HG03060 (cell line): ENCODE results near the gene GPRC5C.

Experiments used
- ATAC-seq: cut with Tn5 transposase; IDR thresholded peaks from one replicate; pipeline ENCODE4 v1.9.1; 2021; ENCODE audit warnings: low read depth, moderate number of reproducible peaks; ENCODE audit not compliant: unreplicated experiment

GPRC5C gene

GRCh38 chr17:74431568-74432423 lies at the start of gene GPRC5C:
Gene GPRC5C (plus strand): TSS chr17:74432088. CDS start chr17:74439777, 7,689 bp downstream.
- ATAC-seq, result no peak

- ATAC-seq, result no peak
These were observed 48.7 kb upstream of the GPRC5C start for GRCh38 chr17:74383141-74383540.

- ATAC-seq, result no peak
These were observed 46.7 kb upstream of the GPRC5C start for GRCh38 chr17:74385201-74385600.

GRCh38 chr17:74386386-74386785 lies 45.5 kb upstream of the GPRC5C start:
- no peak for ATAC-seq

GRCh38 chr17:74387365-74388218 lies 44.3 kb upstream of the GPRC5C start:
- ATAC-seq, result no peak

GRCh38 chr17:74389084-74389753 lies 42.7 kb upstream of the GPRC5C start:
- no peak for ATAC-seq

- no peak for ATAC-seq
These were observed 41.8 kb upstream of the GPRC5C start for GRCh38 chr17:74389937-74390679.

GRCh38 chr17:74390680-74391653 lies 40.9 kb upstream of the GPRC5C start:
- no peak for ATAC-seq

GRCh38 chr17:74391771-74392170 lies 40.1 kb upstream of the GPRC5C start:
- no peak for ATAC-seq

GRCh38 chr17:74392848-74393247 lies 39.0 kb upstream of the GPRC5C start:
- no peak for ATAC-seq

GRCh38 chr17:74393346-74393942 lies 38.4 kb upstream of the GPRC5C start:
- no peak for ATAC-seq

GRCh38 chr17:74394275-74394950 lies 37.5 kb upstream of the GPRC5C start:
- no peak for ATAC-seq

GRCh38 chr17:74394977-74395376 lies 36.9 kb upstream of the GPRC5C start:
- no peak for ATAC-seq

- ATAC-seq, result no peak
These were observed 35.3 kb upstream of the GPRC5C start for GRCh38 chr17:74396567-74396966.

- no peak for ATAC-seq
These were observed 29.8 kb upstream of the GPRC5C start for GRCh38 chr17:74402048-74402447.

- ATAC-seq, result no peak
These were observed 28.3 kb upstream of the GPRC5C start for GRCh38 chr17:74403512-74404137.

GRCh38 chr17:74404218-74404617 lies 27.7 kb upstream of the GPRC5C start:
- no peak for ATAC-seq

GRCh38 chr17:74404789-74405188 lies 27.1 kb upstream of the GPRC5C start:
- ATAC-seq, result no peak
